Measurements from ENCODE around the gene SLC6A4.

DNA sequence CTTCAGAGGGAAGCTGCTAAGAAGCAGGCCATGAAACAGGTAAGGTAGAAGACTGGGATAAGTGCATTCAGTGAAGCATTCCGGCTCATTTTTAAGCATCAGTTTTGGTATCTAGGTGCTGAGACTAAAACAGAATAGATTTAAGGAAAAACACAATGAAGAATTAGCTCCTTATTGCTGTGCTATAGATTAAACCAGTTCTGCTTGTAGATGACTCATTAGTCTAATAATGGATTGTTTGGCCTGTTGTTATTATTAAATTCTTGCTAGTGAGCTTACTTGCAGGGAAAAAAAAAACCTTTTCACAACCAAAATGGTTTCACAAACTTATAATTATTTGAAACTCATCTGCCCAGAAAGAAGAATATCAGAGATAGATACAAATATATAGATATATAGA lies 62.9 kb downstream of the SLC6A4 start:
- TF ChIP-seq POLR2AphosphoS5 (IDR thresholded peaks at IDR 0.05) (no peak), POLR2A (IDR thresholded peaks at IDR 0.05) (no peak)
- TF ChIP-seq, protein P1, sequence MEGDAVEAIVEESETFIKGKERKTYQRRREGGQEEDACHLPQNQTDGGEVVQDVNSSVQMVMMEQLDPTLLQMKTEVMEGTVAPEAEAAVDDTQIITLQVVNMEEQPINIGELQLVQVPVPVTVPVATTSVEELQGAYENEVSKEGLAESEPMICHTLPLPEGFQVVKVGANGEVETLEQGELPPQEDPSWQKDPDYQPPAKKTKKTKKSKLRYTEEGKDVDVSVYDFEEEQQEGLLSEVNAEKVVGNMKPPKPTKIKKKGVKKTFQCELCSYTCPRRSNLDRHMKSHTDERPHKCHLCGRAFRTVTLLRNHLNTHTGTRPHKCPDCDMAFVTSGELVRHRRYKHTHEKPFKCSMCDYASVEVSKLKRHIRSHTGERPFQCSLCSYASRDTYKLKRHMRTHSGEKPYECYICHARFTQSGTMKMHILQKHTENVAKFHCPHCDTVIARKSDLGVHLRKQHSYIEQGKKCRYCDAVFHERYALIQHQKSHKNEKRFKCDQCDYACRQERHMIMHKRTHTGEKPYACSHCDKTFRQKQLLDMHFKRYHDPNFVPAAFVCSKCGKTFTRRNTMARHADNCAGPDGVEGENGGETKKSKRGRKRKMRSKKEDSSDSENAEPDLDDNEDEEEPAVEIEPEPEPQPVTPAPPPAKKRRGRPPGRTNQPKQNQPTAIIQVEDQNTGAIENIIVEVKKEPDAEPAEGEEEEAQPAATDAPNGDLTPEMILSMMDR (IDR thresholded peaks at IDR 0.05): no peak

Data from breast epithelium (tissue), 3 donors.